Naive thymus-derived CD4-positive, alpha-beta T cell (primary cell): ENCODE results near the gene DHX8. TPM values are rescaled to one million over a fixed set of nuclear protein-coding genes. Genes with fewer than 3 reads are reported as not detected.
A peak's percentile ranks its signal among the peaks of the same experiment; 100 is the strongest.

ENCODE experiments used
- ATAC-seq: fragments of 150-1000 bp; cut with Tn5 transposase; 2 replicates; pipeline ENCODE4 v1.10.0; 2021; ENCODE audit warnings: mild to moderate bottlenecking, moderate library complexity
- CTCF ChIA-PET: fragments of 350-600 bp; sonication (Branson Sonifier 250); formaldehyde crosslinking; loops from one replicate; lab custom pipeline; 2021; ENCODE audit warnings: antibody characterized with exemption; lab: Charles Lee
- POLR2A ChIA-PET: fragments of 350-600 bp; sonication (Branson Sonifier 250); formaldehyde crosslinking; loops from one replicate; lab custom pipeline; 2021; ENCODE audit warnings: antibody characterized with exemption, inconsistent platforms; lab: Charles Lee
- DNase-seq, 9 donors: peaks; one replicate each; pipeline versions ENCODE4 v3.0.0 to v3.0.0-alpha.2; 2020 to 2022; ENCODE audit warnings: mixed read lengths in 1 of 9
- H3K27ac ChIP-seq: one replicate; pipeline ENCODE4 v1.7.0; 2013; ENCODE audit warnings: mild to moderate bottlenecking, low read depth, low read length, moderate library complexity
- H3K27me3 ChIP-seq, 2 donors: one replicate each; pipeline ENCODE4 v1.7.0; 2013; ENCODE audit warnings: low read length in 2 of 2, mild to moderate bottlenecking in 2 of 2, moderate library complexity in 2 of 2; ENCODE audit not compliant: control insufficient read depth in 2 of 2, insufficient read depth in 2 of 2
- H3K36me3 ChIP-seq, 3 experiments: 1 replicate in 2 of 3; 2 replicates in 1 of 3; pipeline ENCODE4 v1.7.0; 2013; ENCODE audit warnings: low read length in 3 of 3, mild to moderate bottlenecking in 3 of 3, moderate library complexity in 1 of 3; ENCODE audit not compliant: insufficient read depth in 3 of 3, control insufficient read depth in 2 of 3
- H3K4me1 ChIP-seq, 2 donors: one replicate each; pipeline ENCODE4 v1.7.0; 2013; ENCODE audit warnings: low read length in 2 of 2, mild to moderate bottlenecking in 2 of 2, moderate library complexity in 1 of 2; ENCODE audit not compliant: control insufficient read depth in 2 of 2, insufficient read depth in 2 of 2
- H3K4me3 ChIP-seq: 2 replicates; pipeline ENCODE4 v1.7.0; 2013; ENCODE audit warnings: mild to moderate bottlenecking, low read length
- H3K9me3 ChIP-seq, 3 experiments: 1 replicate in 2 of 3; 2 replicates in 1 of 3; pipeline ENCODE4 v1.7.0; 2013; ENCODE audit warnings: low read length in 3 of 3; ENCODE audit not compliant: control insufficient read depth in 2 of 3
- H3K27ac Mint-ChIP-seq, 9 donors: one replicate each; pipeline ENCODE4 v1.8.0; 2020 to 2022; ENCODE audit warnings: mixed read lengths in 9 of 9, mild to moderate bottlenecking in 8 of 9, moderate library complexity in 5 of 9, inconsistent platforms in 2 of 9
- H3K27me3 Mint-ChIP-seq, 5 donors: one replicate each; pipeline ENCODE4 v1.8.0; 2021 to 2022; ENCODE audit warnings: mixed read lengths in 5 of 5, mild to moderate bottlenecking in 1 of 5
- H3K36me3 Mint-ChIP-seq, 5 donors: one replicate each; pipeline ENCODE4 v1.8.0; 2020 to 2022; ENCODE audit warnings: mixed read lengths in 5 of 5, mild to moderate bottlenecking in 3 of 5, inconsistent platforms in 1 of 5
- H3K4me1 Mint-ChIP-seq, 7 donors: one replicate each; pipeline ENCODE4 v1.8.0; 2020 to 2022; ENCODE audit warnings: mixed read lengths in 7 of 7, mild to moderate bottlenecking in 3 of 7, inconsistent platforms in 1 of 7
- H3K4me3 Mint-ChIP-seq, 10 donors: one replicate each; pipeline ENCODE4 v1.8.0; 2020 to 2022; ENCODE audit warnings: mild to moderate bottlenecking in 10 of 10, mixed read lengths in 10 of 10, moderate library complexity in 6 of 10, inconsistent platforms in 2 of 10
- H3K9me3 Mint-ChIP-seq, 11 donors: one replicate each; pipeline ENCODE4 v1.8.0; 2020 to 2022; ENCODE audit warnings: mixed read lengths in 11 of 11, mild to moderate bottlenecking in 4 of 11, inconsistent platforms in 1 of 11, moderate library complexity in 1 of 11
- intact Hi-C, 2 donors: fragments of 100-400 bp; cut with micrococcal nuclease; formaldehyde crosslinking; loops; one replicate each; pipeline ENCODE4 v1.15.1; 2023
- polyA plus RNA-seq, 2 donors: library from polyadenylated mRNA; unstranded; fragments of 300-500 nt; fragmentation: Illumina TruSeq; gene quantifications; one replicate each; pipeline ENCODE4 v1.2.3, GENCODE V29; 2021
- total RNA-seq, 6 experiments: library from RNA in 5 of 6; stranded (reverse) in 5 of 6; gene quantifications; 1 replicate in 5 of 6; 2 replicates in 1 of 6; pipeline ENCODE4 v1.2.3 and lab custom pipeline; 2021 to 2026

The DHX8 gene
- total and polyA plus RNA-seq, 7 experiments from 2014 or later: 23.5 to 93.4 (median 69.1) TPM

DNA sequence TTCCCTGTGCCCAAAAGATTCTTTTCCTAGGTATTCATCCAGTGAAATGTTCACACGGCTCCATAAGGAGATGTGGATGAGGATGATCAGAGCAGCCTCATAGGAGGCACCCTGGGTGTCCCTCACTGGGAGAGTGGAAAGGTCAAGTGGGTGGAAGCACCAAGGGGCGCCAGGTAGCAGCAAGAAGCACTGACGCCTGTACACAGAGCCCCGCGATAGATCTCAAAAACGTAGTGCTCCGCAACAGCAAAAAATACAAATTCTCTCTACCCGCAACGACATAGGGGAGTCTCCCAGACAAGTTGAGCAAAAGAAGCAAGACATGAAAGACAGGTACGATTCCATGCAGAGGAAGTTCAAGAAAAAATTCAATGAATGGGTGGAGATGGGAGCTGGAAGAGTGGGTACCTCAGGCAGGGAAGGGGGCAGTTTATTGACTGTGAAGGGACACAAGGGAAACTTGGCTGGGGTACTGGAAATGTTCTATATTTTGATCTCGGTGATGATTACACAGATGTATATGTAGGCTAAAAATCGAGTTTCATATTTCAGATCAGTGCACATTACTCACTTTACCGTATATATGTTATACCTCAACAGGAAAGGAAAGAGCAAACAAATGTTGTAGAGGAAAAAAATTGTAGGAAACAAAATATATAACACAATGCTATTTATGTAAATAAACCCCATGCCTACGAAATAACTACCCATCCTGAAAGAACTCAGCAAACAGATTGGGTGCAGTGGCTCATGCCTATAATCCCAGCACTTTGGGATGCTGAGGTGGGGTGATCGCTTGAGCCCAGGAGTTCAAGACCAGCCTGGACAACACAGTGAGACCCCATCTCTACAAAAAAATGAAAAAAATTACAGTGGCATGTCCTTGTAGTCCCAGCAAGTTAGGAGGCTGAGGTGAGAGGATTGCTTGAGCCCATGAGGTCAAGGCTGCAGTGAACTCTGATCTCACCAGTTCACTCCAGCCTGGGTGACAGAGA, 80.1 kb downstream of the DHX8 start:
- Mint-ChIP-seq H3K27me3 (peaks cover 26 to 41% (median 33%) of the 10 kb centered on the region in 5 donors), H3K36me3 (peaks cover 0 to 3% (median 0%) of the 10 kb centered on the region in 5 donors), H3K4me1 (peaks cover 0 to 10% (median 5%) of the 10 kb centered on the region in 7 donors), H3K27ac (no peak overlapping the region), H3K4me3 (no peak overlapping the region), H3K9me3 (peaks cover 0 to 2% (median 0%) of the 10 kb centered on the region in 11 donors)
- no peaks in the 10 kb centered on the region for H3K9me3 ChIP-seq
- POLR2A ChIA-PET: no interaction called here
- peaks cover 0 to 6% of the 10 kb centered on the region in 2 donors for H3K27me3 ChIP-seq
- H3K4me1 ChIP-seq: no peaks in the 10 kb centered on the region
- no peak overlapping the region for H3K4me3 ChIP-seq
- no peaks in the 10 kb centered on the region for H3K36me3 ChIP-seq
- CTCF ChIA-PET: no interaction called here
- no peak overlapping the region for H3K27ac ChIP-seq
- intact Hi-C loops: no loop called here
- ATAC-seq (no peak), DNase-seq (no peak)

DNA sequence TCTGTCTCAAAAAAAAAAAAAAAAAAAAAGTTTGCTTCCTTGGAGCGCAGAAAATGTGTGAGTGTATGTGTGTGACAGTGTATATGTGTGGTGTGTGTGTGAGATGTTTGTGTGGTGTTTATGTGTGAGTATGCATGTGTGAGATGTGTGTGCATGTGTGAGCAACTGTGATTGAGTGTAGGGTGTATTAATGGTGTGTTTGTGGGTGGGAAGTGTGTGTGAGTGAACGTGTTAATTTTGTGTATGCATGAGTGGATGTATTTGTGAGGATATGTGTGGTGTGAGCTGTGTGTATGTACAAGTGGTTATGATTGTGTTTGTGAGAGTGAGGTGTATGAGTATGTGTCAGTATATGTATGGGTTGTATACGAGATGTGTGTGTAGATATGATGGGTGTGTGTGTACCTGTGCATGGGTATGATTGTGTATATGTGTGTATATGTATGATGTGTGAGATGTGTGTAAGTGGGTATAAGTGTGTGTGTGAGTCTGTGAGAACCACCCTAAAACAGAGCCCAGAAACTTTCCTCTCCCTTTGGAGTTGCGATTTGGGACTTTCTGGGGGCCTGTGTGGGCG, 84.8 kb downstream of the DHX8 start:
- Histone ChIP-seq H3K27ac (no peak overlapping the region), H3K27me3 (no peaks in the 10 kb centered on the region), H3K4me1 (no peaks in the 10 kb centered on the region), H3K4me3 (no peak overlapping the region), H3K36me3 (no peaks in the 10 kb centered on the region), H3K9me3 (no peaks in the 10 kb centered on the region)
- Mint-ChIP-seq H3K27ac (peak overlapping the region in 1 of 9 donors; percentile 1), H3K4me1 (no peaks in the 10 kb centered on the region), H3K4me3 (no peak overlapping the region), H3K9me3 (no peaks in the 10 kb centered on the region), H3K36me3 (no peaks in the 10 kb centered on the region), H3K27me3 (peaks cover 5 to 12% (median 9%) of the 10 kb centered on the region in 5 donors)
- POLR2A ChIA-PET: no interaction called here
- CTCF ChIA-PET: no interaction called here
- ATAC-seq: no peak
- DNase-seq: no peak
- intact Hi-C loops: no loop called here

DNA sequence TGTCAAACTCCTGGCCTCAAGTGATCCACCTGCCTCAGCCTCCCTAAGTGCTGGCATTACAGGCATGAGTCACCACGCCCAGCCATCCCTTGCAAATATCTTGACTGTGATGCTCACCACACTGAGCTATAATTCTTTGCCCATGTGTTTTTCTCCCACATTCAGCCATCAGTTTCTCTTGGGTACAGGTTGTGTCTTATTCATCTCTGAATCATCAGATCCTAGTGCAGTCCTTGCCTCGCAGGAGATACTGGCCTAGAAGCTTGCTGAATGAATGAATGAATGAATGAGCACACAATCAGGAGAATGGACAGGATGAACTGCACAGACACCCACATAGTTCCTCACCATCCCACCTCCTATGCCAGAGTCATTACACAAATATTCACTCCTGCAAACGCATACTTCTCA, 86.7 kb downstream of the DHX8 start:
- ATAC-seq (no peak), DNase-seq (no peak)
- no peaks in the 10 kb centered on the region for H3K9me3 Mint-ChIP-seq
- ChIA-PET POLR2A (interaction anchor here (0.6 kb wide), 1 partner anchor 26 kb away, joined by 5 read pairs; no protein-coding TSS in a partner anchor), CTCF (interaction anchor here (1.0 kb wide), 1 partner anchor 9 kb away, joined by 4 read pairs; no protein-coding TSS in a partner anchor)
- Histone ChIP-seq H3K27ac (no peak overlapping the region), H3K27me3 (no peaks in the 10 kb centered on the region), H3K36me3 (no peaks in the 10 kb centered on the region), H3K4me1 (no peaks in the 10 kb centered on the region), H3K4me3 (no peak overlapping the region), H3K9me3 (no peaks in the 10 kb centered on the region)
- H3K4me3 Mint-ChIP-seq: no peak overlapping the region
- no peaks in the 10 kb centered on the region for H3K27me3 Mint-ChIP-seq
- intact Hi-C loops: no loop called here
- H3K27ac Mint-ChIP-seq: no peak overlapping the region
- H3K4me1 Mint-ChIP-seq: no peaks in the 10 kb centered on the region
- no peaks in the 10 kb centered on the region for H3K36me3 Mint-ChIP-seq

DNA sequence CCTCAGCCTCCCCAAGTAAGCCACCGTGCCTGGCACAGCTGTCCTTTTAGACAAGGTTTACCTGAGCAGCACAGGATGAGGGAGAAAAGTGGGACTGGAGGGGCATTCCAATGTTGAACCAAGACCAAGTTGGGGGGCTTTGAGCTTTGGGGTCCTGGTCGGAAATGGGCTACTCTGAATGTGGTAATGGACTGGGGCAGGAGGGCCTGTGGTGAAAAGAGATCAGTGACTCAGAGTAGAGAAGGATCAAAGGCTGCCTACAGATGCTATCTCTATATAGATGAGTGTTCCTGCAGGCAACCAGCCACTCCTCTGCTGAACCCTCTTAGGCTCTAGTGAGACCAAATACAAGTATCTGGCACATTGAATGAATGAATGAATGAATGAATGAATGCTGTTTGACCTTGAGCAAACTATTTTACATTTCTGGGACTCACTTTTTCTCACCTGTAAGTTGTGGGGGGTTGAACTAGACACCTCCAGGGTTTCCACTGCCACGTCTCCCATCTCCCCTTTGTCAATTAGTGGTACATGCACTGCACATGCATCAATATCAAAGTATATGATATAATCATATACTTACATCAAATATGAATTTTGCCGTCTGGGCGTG, 88.7 kb downstream of the DHX8 start:
- intact Hi-C loops: no loop called here
- Histone ChIP-seq H3K36me3 (no peaks in the 10 kb centered on the region), H3K27me3 (no peaks in the 10 kb centered on the region), H3K9me3 (no peaks in the 10 kb centered on the region), H3K27ac (no peak overlapping the region), H3K4me1 (no peaks in the 10 kb centered on the region), H3K4me3 (no peak overlapping the region)
- POLR2A ChIA-PET: interaction anchor here (0.6 kb wide), 1 partner anchor 1077 kb away, joined by 3 read pairs; no protein-coding TSS in a partner anchor
- H3K9me3 Mint-ChIP-seq: no peaks in the 10 kb centered on the region
- H3K4me3 Mint-ChIP-seq: no peak overlapping the region
- no peaks in the 10 kb centered on the region for H3K4me1 Mint-ChIP-seq
- no peak for DNase-seq
- CTCF ChIA-PET: no interaction called here
- no peak for ATAC-seq
- no peak overlapping the region for H3K27ac Mint-ChIP-seq
- peaks cover 0 to 2% (median 0%) of the 10 kb centered on the region in 5 donors for H3K27me3 Mint-ChIP-seq
- H3K36me3 Mint-ChIP-seq: no peaks in the 10 kb centered on the region

DNA sequence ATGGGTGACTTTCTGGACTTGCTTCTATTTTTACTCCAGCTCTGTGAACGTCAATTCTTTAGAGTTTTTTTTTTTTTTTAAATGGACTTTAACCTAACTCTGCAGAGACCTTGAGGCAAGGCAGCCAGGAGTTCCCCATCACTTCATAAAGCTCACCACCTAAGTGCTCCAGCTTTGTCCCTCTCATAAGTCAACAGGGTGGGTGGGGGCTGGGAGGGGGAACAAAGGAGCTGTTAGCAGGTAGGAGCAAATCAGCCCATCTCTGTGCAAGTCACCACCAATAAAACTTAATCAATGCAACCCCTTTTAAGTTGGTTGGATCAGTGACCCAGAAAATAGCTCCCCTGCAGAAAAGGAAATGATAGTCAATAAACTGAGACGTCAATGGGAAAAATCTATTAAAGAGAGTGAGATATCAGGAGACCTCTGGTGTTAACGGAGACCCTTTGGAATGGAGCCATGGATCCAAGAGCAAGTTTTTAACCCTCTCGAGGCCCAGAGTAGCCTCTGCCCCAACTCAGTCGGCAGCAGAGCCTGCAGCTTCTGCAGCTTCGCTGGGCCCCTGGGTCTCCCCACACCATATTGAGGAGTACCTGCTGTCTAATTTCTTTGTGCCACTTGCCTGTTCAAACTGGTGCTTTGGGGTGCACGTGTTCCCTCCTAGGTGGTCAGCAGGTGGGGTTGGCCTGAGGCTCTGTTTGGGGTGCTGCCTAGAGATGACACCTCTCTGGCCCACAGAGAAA, 90.0 kb downstream of the DHX8 start:
- intact Hi-C loops: no loop called here
- no peaks in the 10 kb centered on the region for H3K36me3 Mint-ChIP-seq
- no peaks in the 10 kb centered on the region for H3K9me3 Mint-ChIP-seq
- Histone ChIP-seq H3K4me3 (no peak overlapping the region), H3K4me1 (peaks cover under 1 to 5% of the 10 kb centered on the region in 2 donors), H3K27ac (no peak overlapping the region), H3K36me3 (no peaks in the 10 kb centered on the region), H3K27me3 (no peaks in the 10 kb centered on the region), H3K9me3 (no peaks in the 10 kb centered on the region)
- ChIA-PET CTCF (interaction anchor here (0.6 to 0.7 kb wide), 3 partner anchors 80 to 1997 kb away, joined by 3 to 4 read pairs (median 3); no protein-coding TSS in a partner anchor), POLR2A (no interaction called here)
- H3K27ac Mint-ChIP-seq: no peak overlapping the region
- ATAC-seq (no peak), DNase-seq (no peak)
- H3K27me3 Mint-ChIP-seq: peaks cover 0 to 2% (median 0%) of the 10 kb centered on the region in 5 donors
- H3K4me1 Mint-ChIP-seq: peaks cover 0 to 11% (median 5%) of the 10 kb centered on the region in 7 donors
- H3K4me3 Mint-ChIP-seq: no peak overlapping the region

DNA sequence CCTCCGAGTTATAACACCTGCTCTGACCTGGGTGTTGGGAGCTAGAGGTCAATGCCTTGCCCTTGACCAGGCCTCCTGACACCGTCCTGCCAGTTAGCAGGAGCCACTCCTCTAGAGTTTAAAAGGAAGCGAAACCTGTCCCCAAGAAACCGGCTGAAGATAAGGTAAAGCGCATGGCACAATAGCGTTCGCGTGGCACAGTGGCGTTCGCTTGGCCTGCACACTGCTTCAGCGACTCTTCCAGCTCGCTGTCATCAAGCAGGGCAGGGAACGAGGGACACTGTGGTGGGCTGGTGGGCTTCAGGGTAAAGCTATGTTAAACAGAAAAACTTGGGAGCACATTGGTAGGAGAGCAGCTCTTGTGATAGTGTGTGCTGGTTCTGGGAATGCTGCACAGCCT, 90.6 kb downstream of the DHX8 start:
- H3K36me3 Mint-ChIP-seq: no peaks in the 10 kb centered on the region
- Histone ChIP-seq H3K27me3 (no peaks in the 10 kb centered on the region), H3K27ac (no peak overlapping the region), H3K9me3 (no peaks in the 10 kb centered on the region), H3K4me1 (peaks cover 5 to 6% of the 10 kb centered on the region in 2 donors), H3K36me3 (no peaks in the 10 kb centered on the region), H3K4me3 (no peak overlapping the region)
- no peak for ATAC-seq
- no peak overlapping the region for H3K27ac Mint-ChIP-seq
- CTCF ChIA-PET: interaction anchor here (0.6 kb wide), 2 partner anchors 79 to 92 kb away, joined by 3 to 4 read pairs; no protein-coding TSS in a partner anchor
- H3K27me3 Mint-ChIP-seq: peaks cover 0 to 2% (median 0%) of the 10 kb centered on the region in 5 donors
- H3K4me1 Mint-ChIP-seq: peaks cover 5 to 17% (median 11%) of the 10 kb centered on the region in 7 donors
- DNase-seq: no peak
- POLR2A ChIA-PET: no interaction called here
- H3K4me3 Mint-ChIP-seq: no peak overlapping the region
- intact Hi-C loops: no loop called here
- no peaks in the 10 kb centered on the region for H3K9me3 Mint-ChIP-seq
